CD4-positive, alpha-beta T cell (primary cell): ENCODE results near the gene CRYGS. TPM values are rescaled to one million over a fixed set of nuclear protein-coding genes. Genes with fewer than 3 reads are reported as not detected.
A peak's percentile ranks its signal among the peaks of the same experiment; 100 is the strongest.
"Not testable (repeated sequence)": the region's sequence is repeated elsewhere in the genome, so short reads cannot be mapped to it uniquely, and the experiment has no call there.

Experiments
- ATAC-seq: fragments of 200-7000 bp; cut with Tn5 transposase; one replicate; pipeline ENCODE4 v1.10.0; 2022; ENCODE audit warnings: mild to moderate bottlenecking; ENCODE audit not compliant: poor library complexity
- CTCF ChIA-PET: fragments of 350-600 bp; sonication (Branson Sonifier 250); formaldehyde crosslinking; loops from one replicate; lab custom pipeline; 2021; ENCODE audit warnings: antibody characterized with exemption, inconsistent platforms; lab: Charles Lee
- POLR2A ChIA-PET: fragments of 350-600 bp; sonication (Branson Sonifier 250); formaldehyde crosslinking; loops from one replicate; lab custom pipeline; 2021; ENCODE audit warnings: antibody characterized with exemption, inconsistent platforms; lab: Charles Lee
- DNase-seq, 14 experiments: peaks; one replicate each; pipeline ENCODE4 v3.0.0-alpha.2; 2013 to 2020; ENCODE audit warnings: mixed read lengths in 2 of 14
- H3K27ac ChIP-seq, 2 donors: one replicate each; pipeline versions ENCODE4 v1.5.1 to v1.7.0; 2013; ENCODE audit warnings: low read length in 2 of 2, low read depth in 1 of 2, mild to moderate bottlenecking in 1 of 2
- H3K27me3 ChIP-seq, 2 experiments: 1 replicate in 1 of 2; 2 replicates in 1 of 2; pipeline versions ENCODE4 v1.6.1 to v1.7.0; 2013; ENCODE audit warnings: low read length in 2 of 2, control low read depth in 1 of 2, mild to moderate bottlenecking in 1 of 2, moderate library complexity in 1 of 2; ENCODE audit not compliant: insufficient read depth in 2 of 2, control insufficient read depth in 1 of 2
- H3K36me3 ChIP-seq: one replicate; pipeline ENCODE4 v1.6.1; 2013; ENCODE audit warnings: low read length, control low read depth; ENCODE audit not compliant: insufficient read depth
- H3K4me1 ChIP-seq: one replicate; pipeline ENCODE4 v1.6.1; 2013; ENCODE audit warnings: low read length, control low read depth; ENCODE audit not compliant: insufficient read depth
- H3K4me3 ChIP-seq: one replicate; pipeline ENCODE4 v1.5.1; 2013; ENCODE audit warnings: mild to moderate bottlenecking, low read length, moderate library complexity
- H3K9me3 ChIP-seq, 2 experiments: 1 replicate in 1 of 2; 2 replicates in 1 of 2; pipeline versions ENCODE4 v1.6.1 to v1.7.0; 2013; ENCODE audit warnings: low read length in 2 of 2, mild to moderate bottlenecking in 2 of 2, control low read depth in 1 of 2, moderate library complexity in 1 of 2; ENCODE audit not compliant: control insufficient read depth in 1 of 2, insufficient read depth in 1 of 2
- H3K27ac Mint-ChIP-seq: one replicate; pipeline ENCODE4 v1.8.0; 2020; ENCODE audit warnings: mixed read lengths
- H3K27me3 Mint-ChIP-seq: one replicate; pipeline ENCODE4 v1.8.0; 2021; ENCODE audit warnings: mixed read lengths
- H3K36me3 Mint-ChIP-seq: one replicate; pipeline ENCODE4 v1.8.0; 2021; ENCODE audit warnings: low read depth, mixed read lengths
- H3K4me1 Mint-ChIP-seq: one replicate; pipeline ENCODE4 v1.8.0; 2021; ENCODE audit warnings: low read depth, mixed read lengths
- H3K4me3 Mint-ChIP-seq: one replicate; pipeline ENCODE4 v1.8.0; 2020; ENCODE audit warnings: mild to moderate bottlenecking, mixed read lengths
- H3K9me3 Mint-ChIP-seq: one replicate; pipeline ENCODE4 v1.8.0; 2020; ENCODE audit warnings: mixed read lengths
- CTCF ChIP-seq: fragments of 200-600 bp; IDR thresholded peaks from one replicate; pipeline ENCODE4 v1.8.0; 2022; ENCODE audit warnings: antibody characterized with exemption, mild to moderate bottlenecking
- intact Hi-C, 2 experiments: fragments of 100-400 bp; cut with DNase I in 1 of 2; cut with micrococcal nuclease in 1 of 2; formaldehyde crosslinking; loops; one replicate each; pipeline versions ENCODE4 v1.15.1 to v1.9.0; 2023 to 2025; cut with DNase I, micrococcal nuclease
- total RNA-seq, 174 experiments: library from RNA in 2 of 174; stranded (reverse) in 2 of 174; gene quantifications; one replicate each; pipeline ENCODE4 v1.2.3 and lab custom pipeline; 2021 to 2026

The CRYGS gene
- total RNA-seq, 2 experiments from 2014 or later: 1.9 to 2.3 TPM

DNA sequence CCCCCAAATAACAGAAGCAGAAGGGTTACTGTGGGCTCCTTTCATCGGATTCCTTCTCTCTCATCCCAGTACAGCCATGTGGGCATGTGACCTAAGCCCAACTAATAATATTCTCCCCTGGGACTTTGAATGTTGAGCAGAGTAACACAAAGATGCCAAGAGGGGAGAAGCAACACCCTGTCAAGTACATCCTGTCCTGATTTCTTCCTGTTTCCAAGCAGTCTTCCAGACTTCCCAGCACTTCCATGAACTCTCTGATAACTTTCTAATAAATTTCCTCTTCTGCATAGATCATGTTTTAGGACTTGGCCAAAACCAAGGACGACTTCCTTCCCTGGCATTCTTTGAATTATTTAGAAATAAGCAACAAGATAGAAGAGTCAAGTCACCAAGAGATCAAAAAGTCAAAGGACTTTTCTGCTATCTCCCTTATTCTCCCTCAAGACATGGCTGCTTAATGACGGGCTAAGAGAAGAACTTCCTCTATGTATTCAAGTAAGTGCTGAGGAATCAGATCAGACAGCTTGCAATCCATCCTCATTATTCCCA is 37.9 kb downstream of the CRYGS start:
- Mint-ChIP-seq H3K27me3 (no peaks in the 10 kb centered on the region), H3K4me1 (peaks cover 11% of the 10 kb centered on the region), H3K9me3 (no peaks in the 10 kb centered on the region), H3K27ac (no peak overlapping the region), H3K36me3 (no peaks in the 10 kb centered on the region), H3K4me3 (no peak overlapping the region)
- H3K36me3 ChIP-seq: no peaks in the 10 kb centered on the region
- no peaks in the 10 kb centered on the region for H3K9me3 ChIP-seq
- POLR2A ChIA-PET: no interaction called here
- peaks cover 3% of the 10 kb centered on the region for H3K4me1 ChIP-seq
- intact Hi-C loops: no loop called here
- H3K4me3 ChIP-seq: no peak overlapping the region
- CTCF ChIA-PET: interaction anchor here (0.8 to 1.0 kb wide), 2 partner anchors 34 to 241 kb away, joined by 3 to 4 read pairs; no protein-coding TSS in a partner anchor
- TF ChIP-seq CTCF: no peak
- no peak for DNase-seq
- no peak for ATAC-seq
- H3K27me3 ChIP-seq: no peaks in the 10 kb centered on the region
- no peak overlapping the region for H3K27ac ChIP-seq

DNA sequence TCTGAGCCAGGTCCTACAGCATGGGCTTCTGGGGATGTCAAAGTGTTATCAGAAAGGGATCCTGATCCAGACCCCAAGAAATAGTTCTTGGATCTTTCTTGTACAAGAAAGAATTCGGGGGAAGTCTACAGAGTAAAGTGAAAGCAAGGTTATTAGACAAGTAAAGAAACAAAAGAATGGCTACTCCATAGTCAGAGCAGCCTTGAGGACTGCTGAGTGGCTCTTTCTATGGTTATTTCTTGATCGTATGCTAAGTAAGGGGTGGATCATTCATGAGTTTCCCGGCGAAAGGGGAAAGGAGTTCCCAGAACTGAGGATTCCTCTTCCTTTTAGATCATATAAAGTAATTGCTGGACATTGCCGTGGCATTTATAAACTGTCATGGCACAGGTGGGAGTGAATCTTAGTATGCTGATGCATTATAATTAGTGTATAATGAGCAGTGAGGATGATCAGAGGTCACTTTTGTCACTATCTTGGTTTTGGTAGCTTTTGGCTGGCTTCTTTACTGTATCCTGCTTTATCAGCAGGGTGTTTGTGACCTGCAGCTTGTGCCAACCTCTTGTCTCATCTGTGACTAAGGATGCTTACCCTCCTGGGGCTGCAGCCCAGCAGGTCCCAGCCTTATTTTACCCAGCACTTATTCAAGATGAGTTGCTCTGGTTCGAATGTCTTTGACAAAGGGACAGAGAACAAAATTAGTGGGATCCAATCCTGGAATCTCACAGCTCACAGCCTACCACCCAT is 41.0 kb downstream of the CRYGS start:
- POLR2A ChIA-PET: interaction anchor here (0.7 to 0.8 kb wide), 2 partner anchors 11 to 16 kb away, joined by 3 read pairs; no protein-coding TSS in a partner anchor
- Mint-ChIP-seq H3K27me3 (no peaks in the 10 kb centered on the region), H3K36me3 (no peaks in the 10 kb centered on the region), H3K9me3 (no peaks in the 10 kb centered on the region), H3K4me1 (peaks cover 11% of the 10 kb centered on the region), H3K27ac (no peak overlapping the region), H3K4me3 (peak overlapping the region; percentile 30)
- no peaks in the 10 kb centered on the region for H3K9me3 ChIP-seq
- no peak overlapping the region for H3K27ac ChIP-seq
- peaks cover 3% of the 10 kb centered on the region for H3K4me1 ChIP-seq
- no peak for DNase-seq
- CTCF ChIA-PET: no interaction called here
- TF ChIP-seq CTCF: no peak
- no peak for ATAC-seq
- intact Hi-C loops: no loop called here
- no peaks in the 10 kb centered on the region for H3K27me3 ChIP-seq
- H3K36me3 ChIP-seq: no peaks in the 10 kb centered on the region
- H3K4me3 ChIP-seq: no peak overlapping the region

- Mint-ChIP-seq H3K36me3 (no peaks in the 10 kb centered on the region), H3K4me3 (peak overlapping the region; percentile 30), H3K27ac (no peak overlapping the region), H3K27me3 (no peaks in the 10 kb centered on the region), H3K4me1 (peaks cover 11% of the 10 kb centered on the region), H3K9me3 (no peaks in the 10 kb centered on the region)
- no peak for TF ChIP-seq CTCF
- intact Hi-C loops: no loop called here
- Histone ChIP-seq H3K4me3 (no peak overlapping the region), H3K27me3 (no peaks in the 10 kb centered on the region), H3K4me1 (peaks cover 3% of the 10 kb centered on the region), H3K9me3 (peaks cover 0 to 3% of the 10 kb centered on the region in 2 experiments), H3K27ac (no peak overlapping the region), H3K36me3 (no peaks in the 10 kb centered on the region)
- DNase-seq: no peak
- no peak for ATAC-seq
- CTCF ChIA-PET: no interaction called here
- POLR2A ChIA-PET: interaction anchor here (0.7 to 0.8 kb wide), 2 partner anchors 10 to 17 kb away, joined by 3 read pairs; no protein-coding TSS in a partner anchor
These were observed 41.8 kb downstream of the CRYGS start for GRCh38 chr3:186502138-186502948.

GRCh38 chr3:186499949-186500348 is 44.2 kb downstream of the CRYGS start:
- H3K36me3 ChIP-seq, ATAC-seq, H3K27me3 Mint-ChIP-seq, CTCF ChIA-PET, H3K4me1 ChIP-seq, H3K4me3 ChIP-seq, H3K9me3 Mint-ChIP-seq, POLR2A ChIA-PET, intact Hi-C loops, DNase-seq, H3K36me3 Mint-ChIP-seq, H3K4me3 Mint-ChIP-seq, H3K27ac ChIP-seq, H3K27ac Mint-ChIP-seq, H3K27me3 ChIP-seq, H3K9me3 ChIP-seq: not testable (repeated sequence)
- peaks cover 11% of the 10 kb centered on the region for H3K4me1 Mint-ChIP-seq

DNA sequence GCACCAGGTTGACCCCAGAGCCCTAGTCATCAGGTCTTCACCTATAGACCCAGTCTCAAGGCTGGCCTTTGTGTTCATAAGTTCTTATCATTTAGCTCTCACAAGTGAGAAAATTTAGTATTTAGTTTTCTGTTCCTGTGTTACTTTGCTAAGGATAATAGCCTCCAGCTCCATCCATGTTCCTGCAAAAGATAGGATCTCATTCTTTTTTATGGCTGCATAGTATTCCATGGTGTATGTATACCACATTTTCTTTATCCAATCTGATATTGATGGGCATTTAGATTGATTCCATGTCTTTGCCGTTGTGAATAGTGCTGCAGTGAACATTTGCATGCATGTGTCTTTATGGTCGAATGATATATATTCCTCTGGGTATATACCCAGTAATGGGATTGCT is 46.2 kb downstream of the CRYGS start:
- H3K27ac ChIP-seq, H3K4me3 Mint-ChIP-seq, DNase-seq, H3K36me3 ChIP-seq, H3K36me3 Mint-ChIP-seq, H3K27me3 Mint-ChIP-seq, ATAC-seq, H3K9me3 ChIP-seq, H3K4me1 ChIP-seq, intact Hi-C loops, H3K27me3 ChIP-seq, POLR2A ChIA-PET, H3K27ac Mint-ChIP-seq, H3K4me3 ChIP-seq, H3K4me1 Mint-ChIP-seq, H3K9me3 Mint-ChIP-seq, CTCF ChIA-PET: not testable (repeated sequence)
